Astrocyte of the spinal cord (primary cell): Measurements from ENCODE around the gene SETD5.

Experiments used
- DNase-seq: peaks from one replicate; pipeline ENCODE4 v3.0.0; 2011; ENCODE audit warnings: low read depth, low spot score
- H3K4me3 ChIP-seq: 2 replicates; pipeline ENCODE4 v1.5.1; 2011; ENCODE audit warnings: low read depth, mild to moderate bottlenecking, low read length, moderate library complexity
- in situ Hi-C: cut with HindIII; loops from 2 replicates; pipeline ENCODE4 v1.10.0; 2017; ENCODE audit warnings: low sequenced_read_pairs
- TF ChIP-seq, protein P1 (sequence below): IDR thresholded peaks from 2 replicates; pipeline ENCODE4 v1.5.1; 2012; ENCODE audit warnings: low read depth, mild to moderate bottlenecking, low read length, inconsistent platforms

SETD5 gene

DNA sequence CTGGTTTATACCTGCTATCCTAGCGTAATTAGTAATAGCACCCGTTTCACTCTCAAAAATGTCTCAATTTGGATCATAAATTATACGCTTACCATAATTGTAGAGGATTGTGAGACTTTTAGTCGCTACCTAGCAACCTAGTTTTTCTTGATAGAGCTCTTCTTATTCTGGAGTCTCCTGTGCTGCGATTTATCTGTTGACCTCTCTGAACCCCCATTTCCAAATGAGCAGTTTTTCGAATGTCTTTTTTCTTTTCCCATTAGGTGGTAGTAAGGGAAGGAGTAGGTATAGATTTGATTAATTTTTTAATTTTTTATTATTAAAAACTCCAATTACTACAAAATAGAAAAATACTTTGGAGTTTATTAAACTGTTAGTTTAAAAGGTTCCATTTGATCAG, 10.6 kb downstream of the SETD5 start:
- DNase-seq = no peak
- H3K4me3 ChIP-seq = no peak overlapping the region
- in situ Hi-C loops = no loop called here
- TF ChIP-seq, protein P1, sequence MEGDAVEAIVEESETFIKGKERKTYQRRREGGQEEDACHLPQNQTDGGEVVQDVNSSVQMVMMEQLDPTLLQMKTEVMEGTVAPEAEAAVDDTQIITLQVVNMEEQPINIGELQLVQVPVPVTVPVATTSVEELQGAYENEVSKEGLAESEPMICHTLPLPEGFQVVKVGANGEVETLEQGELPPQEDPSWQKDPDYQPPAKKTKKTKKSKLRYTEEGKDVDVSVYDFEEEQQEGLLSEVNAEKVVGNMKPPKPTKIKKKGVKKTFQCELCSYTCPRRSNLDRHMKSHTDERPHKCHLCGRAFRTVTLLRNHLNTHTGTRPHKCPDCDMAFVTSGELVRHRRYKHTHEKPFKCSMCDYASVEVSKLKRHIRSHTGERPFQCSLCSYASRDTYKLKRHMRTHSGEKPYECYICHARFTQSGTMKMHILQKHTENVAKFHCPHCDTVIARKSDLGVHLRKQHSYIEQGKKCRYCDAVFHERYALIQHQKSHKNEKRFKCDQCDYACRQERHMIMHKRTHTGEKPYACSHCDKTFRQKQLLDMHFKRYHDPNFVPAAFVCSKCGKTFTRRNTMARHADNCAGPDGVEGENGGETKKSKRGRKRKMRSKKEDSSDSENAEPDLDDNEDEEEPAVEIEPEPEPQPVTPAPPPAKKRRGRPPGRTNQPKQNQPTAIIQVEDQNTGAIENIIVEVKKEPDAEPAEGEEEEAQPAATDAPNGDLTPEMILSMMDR = no peak

DNA sequence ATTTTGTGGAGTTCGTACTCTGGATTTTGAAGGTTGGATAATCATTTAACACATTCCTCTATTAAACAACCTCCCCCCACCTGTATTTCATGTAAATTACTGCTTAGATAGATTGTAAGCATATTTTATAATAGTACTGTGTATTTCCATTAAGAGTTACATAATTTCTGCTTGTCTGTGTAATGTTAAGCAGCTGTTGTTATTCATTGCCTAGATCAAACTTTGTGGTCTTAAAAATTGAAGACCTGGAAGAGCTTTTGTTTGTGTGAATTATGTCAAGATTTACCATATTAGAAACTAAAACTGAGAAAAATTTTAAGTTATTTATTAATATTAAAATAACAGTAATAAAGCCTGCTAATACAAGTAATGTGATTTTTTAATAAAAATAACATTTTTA, 11.1 kb downstream of the SETD5 start:
- in situ Hi-C loops = no loop called here
- TF ChIP-seq, protein P1 = no peak

DNA sequence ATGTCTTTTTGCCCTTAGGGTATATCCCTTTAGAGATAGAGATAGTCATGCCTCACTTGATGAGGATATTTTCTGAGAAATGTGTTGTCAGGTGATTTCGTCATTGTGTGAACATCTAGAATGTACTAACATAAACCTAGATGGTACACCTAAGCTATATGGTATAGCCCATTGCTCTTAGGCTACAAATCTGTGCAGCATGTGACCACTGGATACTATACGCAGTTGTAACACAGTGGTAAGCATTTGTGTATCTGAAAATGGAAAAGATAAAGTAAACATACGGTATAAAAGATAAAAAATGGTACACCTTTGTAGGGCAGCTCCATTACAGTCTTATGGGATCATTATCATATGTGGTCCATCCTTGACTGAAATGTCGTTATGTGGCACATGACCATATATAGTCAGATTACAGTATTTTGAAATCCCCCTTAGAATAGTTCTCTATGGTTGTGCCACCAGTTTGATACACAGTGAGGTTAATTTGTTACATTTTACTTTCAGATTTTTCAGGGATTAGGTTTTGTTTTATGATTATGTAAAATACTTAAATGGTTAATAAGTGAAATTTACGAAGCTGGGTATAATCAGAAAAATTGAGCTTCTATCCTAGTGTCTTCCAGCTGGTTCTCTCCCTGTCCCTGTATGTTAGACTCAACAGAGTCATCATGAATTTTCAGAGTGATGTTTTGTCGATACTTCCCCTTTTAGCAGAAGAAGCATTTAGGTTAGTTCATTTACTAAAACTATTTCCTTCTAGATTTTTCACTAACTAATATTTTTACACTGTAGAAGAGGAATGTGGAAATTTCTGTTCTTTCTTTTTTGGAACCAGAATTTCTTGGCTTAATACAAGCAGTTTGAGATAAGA, 12.8 kb downstream of the SETD5 start:
- no peak overlapping the region for H3K4me3 ChIP-seq
- DNase-seq = no peak
- TF ChIP-seq, protein P1 = no peak
- in situ Hi-C loops = no loop called here

More for the DNA sequence above, 11.1 kb downstream of the SETD5 start:
- DNase-seq = no peak
- H3K4me3 ChIP-seq = no peak overlapping the region

DNA sequence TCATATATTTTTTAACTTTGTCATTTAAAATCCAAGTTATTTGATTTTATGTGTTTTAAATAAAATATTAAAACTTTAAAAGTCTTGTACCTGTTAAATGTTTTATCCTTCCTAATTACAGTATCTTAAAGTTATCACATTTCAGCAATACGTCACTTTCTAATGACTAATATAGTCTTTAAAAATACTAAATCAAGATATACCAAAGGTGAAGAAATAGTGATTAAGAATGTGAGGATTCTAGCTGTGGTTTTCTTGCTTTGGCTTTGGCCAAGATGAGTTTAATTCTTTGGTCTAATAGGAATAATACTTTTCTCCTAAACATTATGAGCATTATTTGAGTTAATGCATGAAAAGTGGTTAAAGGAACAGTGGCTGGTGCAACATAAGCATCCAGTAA, 13.9 kb downstream of the SETD5 start:
- DNase-seq = no peak
- H3K4me3 ChIP-seq = no peak overlapping the region
- TF ChIP-seq, protein P1 = no peak
- in situ Hi-C loops = no loop called here

DNA sequence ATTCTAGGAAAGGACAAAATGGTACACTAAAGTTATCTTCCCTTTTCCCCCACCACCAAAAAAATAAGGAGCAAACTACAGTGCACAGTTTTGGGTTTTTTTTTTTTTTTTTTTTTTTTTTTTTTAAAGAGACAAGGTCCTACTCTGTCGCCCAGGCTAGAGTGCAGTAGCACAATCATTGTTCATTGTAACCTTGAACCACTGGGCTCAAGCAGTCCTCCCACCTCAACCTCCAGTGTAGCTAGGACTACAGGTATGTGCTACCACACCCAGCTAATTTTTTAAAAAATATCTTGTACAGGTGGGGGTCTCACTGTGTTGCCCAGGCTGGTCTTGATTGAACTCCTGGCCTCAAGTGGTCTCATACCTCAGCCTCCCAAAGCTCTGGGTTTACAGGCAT, 14.9 kb downstream of the SETD5 start:
- TF ChIP-seq, protein P1 = no peak
- no peak for DNase-seq
- in situ Hi-C loops = no loop called here
- H3K4me3 ChIP-seq = no peak overlapping the region

DNA sequence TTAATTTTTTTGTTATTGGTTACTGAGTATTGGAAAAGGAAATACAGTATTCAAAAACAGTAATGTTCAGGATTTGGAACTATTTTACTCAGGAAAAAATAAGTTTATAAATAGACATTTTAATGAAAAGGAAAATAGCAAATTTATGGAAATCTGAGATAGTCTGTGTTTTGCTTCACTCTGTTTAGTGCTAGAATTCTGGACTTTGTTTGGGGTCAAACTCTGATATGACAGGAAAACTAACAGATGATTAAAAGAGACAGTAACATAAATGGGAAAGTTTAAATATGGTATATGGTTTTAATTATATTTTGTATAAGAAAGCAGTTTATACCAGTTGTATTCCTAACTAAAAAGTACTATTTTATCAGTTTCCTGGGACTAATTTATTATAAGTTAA, 17.4 kb downstream of the SETD5 start:
- no peak overlapping the region for H3K4me3 ChIP-seq
- DNase-seq = no peak
- in situ Hi-C loops = no loop called here
- TF ChIP-seq, protein P1 = no peak
